ENCODE data around the gene TEX19.
"Not testable (repeated sequence)": the region's sequence is repeated elsewhere in the genome, so short reads cannot be mapped to it uniquely, and the experiment has no call there.

Gene TEX19

DNA sequence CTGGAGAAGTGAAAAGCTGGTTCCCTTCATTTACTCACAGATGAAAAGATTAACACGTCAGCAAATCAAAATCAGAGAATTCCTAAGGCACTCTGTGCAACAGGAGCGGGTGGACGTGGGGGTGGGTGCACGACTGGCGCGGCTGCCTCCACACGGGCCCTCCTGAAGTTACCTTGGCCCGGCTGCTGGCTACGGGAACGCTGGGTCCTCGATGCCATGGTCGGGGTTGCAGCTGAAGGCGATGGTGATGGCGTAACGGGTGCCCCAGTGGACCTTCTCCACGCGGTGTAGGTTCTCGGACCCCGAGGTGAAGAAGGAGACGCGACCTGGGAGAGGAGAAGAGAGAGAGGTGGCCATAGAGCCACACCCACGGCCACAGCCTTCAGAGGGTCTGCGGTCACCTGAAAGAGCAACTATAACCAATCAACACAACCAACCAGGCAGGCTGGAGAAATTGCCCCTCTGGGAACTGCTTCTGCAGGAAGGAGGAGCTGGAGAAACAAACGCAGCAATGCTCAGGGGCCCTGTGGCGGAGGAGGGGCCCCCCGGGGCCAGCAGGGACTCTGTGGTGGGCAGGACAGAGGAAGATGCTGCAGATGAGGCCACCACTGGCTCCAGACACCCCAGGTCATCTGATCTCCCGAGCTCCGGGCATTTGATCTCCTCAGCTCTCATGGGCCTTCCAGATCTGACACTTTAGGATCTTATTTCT, 33.3 kb downstream of the TEX19 start:
- no peak for DNase-seq

DNA sequence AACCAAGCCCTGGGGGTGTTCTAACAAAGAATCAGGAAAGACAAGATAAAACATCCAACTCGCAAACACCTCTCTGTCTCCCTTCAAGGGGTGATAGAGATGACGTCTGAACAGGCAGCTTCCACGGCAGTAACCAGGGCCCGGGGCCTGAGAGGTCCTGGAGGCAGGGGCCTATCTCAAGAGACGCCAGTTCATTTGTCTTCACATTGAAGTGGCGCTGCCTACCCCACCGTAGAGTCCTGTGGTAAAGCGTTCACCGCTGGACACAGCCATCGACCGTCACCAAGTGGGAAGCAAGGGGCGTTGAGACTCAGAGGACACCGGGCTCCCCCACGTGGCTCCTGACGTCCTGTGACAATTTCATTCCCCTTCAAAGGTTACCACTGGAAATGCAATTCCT, 33.9 kb downstream of the TEX19 start:
- DNase-seq = no peak

DNA sequence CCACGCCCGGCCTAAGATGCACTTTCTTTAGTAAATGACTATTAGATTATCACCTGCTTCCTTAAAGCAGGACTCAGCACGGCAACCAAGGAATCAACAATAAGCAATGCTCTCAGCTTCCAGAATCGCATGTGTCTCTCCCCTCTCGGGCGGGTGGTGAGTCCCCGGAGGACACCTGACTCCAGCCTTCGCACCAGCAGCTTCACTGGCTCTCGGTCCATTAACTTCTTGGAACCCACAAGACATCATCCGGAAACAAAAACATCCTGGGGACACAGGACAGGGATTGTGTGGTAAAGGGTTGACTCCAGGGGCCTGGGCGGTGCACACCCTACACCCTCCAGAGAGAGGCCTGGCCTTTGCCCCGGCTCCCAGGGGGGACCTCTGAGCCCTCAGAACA, 35.2 kb downstream of the TEX19 start:
- no peak for DNase-seq

DNA sequence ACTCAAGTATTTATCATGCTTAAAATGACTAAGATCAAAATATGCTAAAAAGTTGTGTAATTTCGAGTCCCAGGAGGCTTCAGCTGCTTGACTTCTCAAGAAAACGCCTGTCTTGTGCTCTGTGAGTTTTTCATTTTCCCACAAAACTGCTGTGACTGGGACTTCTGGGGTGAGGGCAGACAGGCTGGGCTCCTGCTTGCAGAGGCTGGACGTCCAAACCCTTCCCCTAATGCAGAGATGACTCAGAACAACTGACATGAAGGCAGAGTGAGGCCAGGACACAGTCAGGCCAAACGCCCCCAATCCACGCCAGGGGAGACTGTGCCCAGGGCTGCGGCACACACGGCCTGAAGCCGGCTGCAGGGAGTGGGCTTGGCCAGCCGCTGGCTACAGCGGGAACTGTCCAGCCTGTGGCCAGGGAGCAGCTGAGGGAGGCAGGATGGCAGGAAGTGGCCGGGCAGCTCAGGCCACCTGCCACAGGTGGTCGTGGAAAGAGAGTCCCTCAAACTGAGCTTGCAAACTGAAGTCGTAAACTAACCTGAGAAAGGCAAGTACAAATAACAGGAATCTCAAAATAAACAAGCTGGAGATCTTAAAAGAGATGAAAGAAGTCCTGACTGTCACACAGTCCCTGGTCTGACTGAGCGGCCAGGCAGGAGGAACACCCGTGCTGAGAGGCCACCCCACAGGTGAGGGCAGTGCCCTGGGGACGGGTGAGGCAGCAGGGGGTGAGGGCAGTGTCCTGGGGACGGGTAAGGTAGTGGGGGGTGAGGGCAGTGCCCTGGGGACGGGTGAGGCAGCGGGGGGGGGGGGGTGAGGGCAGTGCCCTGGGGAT, 37.8 kb downstream of the TEX19 start:
- DNase-seq = no peak

DNA sequence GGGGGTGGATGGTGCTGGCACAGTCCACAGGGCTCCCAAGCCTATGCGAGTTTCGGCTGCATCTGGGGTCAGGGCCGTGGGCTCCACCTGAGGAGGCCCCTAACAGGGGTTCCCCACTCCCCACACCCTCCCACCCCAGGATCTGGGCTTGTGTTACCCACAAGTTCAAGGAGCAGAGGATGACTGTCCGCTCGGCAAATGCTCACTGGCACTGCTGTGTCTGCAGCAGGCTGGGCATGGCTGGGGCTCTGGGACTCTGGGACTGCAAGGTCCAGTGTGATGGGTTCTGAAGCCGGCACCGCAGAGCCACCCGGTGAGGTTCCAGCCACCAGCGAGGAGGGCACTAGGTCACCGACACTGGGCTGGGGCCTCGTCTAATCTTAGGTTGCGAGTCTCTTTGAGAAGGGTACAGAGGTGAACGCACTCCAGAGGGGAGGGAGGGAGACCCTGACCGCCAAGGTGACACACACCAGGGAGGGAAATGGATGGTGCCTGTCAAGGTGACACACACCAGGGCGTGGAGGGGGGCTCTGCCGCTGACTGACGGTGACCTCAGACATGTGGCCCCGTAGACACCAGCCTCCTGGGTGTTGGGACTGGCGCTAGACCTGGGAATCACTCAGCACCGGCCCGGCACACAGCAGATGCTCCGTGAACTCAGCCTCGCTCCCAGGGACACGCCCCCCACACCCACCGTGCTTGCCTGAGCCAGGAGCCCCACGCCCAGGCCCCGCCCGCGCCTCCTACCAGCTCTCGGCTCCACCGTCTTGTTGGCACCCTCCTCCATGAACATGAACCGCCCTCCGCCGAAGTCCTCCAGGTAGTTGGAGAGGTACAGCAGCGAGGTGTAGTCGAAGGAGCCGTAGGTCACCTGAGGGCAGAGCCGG, 38.6 kb downstream of the TEX19 start:
- no peak for DNase-seq

DNA sequence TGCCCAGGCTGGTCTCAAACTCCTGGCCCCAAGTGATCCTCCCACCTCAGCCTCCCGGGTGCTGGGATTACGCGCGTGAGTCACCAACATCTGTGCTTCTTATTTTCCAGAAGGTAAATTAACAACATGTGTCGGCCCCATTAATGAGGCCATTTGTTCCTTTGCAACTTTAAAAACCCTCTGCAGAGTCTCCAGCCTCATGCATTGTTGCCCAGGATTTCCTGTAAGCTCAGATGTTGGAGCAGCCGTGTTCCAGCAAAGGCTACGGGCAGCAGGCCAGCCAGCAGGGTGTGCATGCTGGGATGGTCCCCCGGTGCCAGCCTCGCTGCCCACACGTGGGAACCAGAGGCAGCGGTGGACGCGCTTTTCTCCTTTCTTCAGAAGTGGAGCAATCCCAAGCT, 40.0 kb downstream of the TEX19 start:
- DNase-seq = no peak

DNA sequence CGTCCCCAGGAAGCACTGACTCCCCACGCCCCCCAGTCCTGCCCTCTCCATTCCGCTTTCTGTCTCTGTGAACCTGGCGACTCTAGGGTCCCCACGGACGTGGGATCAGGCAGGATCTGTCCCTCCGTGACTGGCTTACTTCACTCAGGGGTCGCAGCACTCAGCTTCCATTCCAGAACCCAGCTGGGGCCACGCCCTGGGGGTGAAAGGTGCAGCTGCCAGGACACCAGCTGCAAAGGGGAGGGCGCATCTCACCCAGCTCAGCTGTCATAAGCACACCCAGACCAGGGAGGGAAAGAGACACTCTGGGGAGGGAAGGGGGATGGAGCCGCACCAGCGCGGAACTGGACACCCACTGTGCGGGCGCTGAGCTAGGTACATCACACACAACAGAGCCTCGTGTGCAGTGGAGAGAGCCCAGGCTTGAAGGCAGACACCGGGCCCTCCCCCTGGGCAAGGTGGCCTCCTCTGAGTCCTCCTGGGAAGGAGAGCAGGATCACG, 40.6 kb downstream of the TEX19 start:
- no peak for DNase-seq

DNA sequence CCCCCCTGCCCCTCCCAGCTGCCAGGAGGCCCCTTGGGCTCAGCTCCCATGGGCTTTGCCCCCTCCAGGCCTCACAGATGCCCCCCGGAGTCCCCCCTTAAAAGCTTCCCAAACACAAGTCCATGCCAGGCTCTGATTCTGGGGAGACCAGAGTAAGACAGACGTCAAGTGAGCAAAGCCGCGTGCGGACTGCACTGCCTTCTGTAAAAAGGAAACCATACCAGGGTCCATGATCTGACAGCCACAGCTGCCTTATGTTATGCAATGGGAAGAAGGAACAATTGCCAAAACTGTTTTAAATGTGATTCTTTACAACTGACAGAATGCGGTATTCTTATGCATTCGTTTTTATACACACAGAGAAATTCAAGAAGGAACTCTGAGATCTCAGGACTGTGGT, 41.2 kb downstream of the TEX19 start:
- DNase-seq = no peak

DNA sequence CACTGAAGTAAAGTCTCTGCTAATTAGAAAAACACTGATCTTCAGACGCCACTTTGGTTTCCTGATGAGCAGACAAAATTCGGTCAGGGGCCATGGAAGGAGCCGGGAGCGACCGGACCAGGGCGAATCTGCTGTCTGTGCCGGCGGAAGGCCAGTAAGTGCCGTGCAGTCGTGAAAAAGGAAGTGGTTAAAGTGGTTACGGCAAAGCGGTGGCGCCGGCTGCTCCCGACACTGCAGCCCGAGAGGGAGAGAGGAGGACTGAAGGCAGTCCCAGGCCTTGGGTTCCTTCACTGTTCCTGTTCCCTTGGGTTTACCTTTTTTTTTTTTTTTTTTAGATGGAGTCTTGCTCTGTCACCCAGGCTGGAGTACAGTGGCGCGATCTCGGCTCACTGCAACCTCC, 41.8 kb downstream of the TEX19 start:
- peak; percentile 71 for DNase-seq

DNA sequence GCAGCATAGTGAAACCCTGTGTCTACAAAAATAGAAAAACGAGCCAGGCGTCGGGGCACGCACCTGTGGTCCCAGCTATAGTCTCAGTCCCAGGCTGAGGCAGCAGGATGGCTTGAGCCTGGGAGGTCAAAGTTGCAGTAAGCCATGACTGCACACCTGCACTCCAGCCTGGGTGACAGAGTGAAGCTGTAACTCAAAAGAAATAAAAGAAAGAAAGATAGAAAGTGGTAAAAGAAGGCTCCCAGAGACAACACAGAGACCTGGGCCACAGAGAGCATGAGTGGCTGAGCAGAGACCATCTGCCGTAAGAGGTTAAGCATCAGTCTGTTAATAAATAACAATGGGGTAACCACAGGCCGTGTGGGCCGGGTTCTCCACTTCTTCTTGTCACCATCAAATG, 43.8 kb downstream of the TEX19 start:
- DNase-seq = no peak

DNA sequence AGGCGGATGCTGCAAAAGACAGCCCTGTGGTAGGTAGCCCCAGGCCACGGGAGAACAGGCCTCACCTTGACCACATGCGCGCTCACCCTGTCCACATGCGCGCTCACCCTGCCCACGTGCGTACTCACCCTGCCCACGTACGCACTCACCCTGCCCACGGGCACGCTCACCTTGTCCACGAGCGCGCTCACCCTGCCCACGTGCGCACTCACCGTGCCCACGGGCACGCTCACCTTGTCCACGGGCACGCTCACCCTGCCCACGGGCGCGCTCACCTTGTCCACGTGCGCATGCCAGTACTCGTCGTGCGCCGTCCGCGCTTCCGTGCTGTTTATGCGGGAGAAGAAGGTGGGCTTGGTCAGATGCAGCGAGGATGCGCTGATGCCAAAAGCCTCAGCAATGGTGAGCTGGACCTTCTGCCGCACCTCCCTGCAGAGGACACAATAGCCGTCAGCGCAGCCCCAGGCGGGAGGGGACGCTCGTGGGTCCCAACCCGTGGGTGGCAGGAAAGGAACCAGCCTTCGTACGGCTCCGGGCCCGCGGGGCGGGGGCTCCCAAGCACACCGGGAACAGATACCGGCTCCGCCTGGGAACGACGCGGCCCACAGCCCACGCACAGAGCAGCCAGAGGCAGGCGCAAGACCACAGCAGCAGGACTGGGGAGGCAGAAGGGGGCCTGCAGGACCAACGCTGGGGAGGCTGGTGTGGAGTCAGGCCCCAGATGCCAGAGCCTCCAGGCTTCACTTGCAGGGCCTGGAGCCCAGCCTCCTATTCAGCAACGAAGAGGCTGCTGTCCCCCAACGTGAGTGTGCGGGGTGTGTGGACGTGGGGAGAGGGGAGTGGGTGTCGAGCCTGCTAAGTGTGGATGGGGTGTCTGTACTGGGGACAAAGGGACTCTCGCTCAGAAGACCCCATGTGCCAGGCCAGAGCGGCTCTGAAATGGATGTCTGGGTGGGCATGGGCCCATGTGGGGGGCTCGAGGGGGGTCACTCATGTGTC, 44.9 kb downstream of the TEX19 start:
- no peak for DNase-seq

DNA sequence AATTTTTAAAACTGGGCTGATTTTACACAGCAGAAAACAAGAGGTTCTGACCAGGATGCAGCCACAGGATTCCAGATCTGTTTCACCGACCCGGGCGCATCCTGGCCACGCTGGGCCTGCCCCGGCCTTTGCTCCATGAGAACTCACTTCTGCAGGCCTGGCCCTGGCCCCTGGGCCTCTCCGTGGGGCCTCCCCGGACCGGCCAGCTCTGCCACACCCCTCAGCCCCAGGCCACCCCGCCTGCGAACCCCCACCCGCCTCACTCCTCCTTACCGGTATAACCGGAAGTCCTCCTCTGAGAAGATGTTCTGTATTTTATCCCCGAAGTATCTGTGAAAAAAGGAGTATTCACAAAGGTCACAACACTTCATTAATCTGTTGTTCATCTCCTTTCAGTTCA, 46.0 kb downstream of the TEX19 start:
- no peak for DNase-seq

DNA sequence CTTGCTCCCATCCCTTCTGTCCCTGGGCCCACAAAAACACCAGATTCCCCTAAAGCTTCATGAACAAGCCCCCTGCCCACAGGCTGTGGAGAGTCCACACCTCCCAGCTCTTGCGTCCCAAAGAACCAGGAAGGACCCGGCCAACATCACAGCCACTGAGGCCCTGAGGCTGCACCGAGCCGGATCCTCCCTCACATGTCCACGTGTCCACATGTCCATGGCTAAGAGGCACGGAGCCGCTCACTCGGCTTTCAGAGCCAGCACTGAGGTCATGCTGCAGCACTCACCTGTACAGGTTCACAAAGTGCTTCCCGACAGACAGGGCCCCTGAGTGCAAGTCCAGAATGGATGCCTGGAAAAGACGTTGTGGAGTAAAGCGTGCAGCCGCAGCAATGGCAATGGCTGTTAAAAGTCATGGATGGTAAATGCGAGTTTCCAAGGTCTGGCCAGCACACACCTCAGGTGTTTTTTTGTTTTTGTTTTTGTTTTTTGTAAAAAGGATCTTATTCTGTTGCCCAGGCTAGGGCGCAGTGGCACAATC, 47.2 kb downstream of the TEX19 start:
- DNase-seq = no peak

DNA sequence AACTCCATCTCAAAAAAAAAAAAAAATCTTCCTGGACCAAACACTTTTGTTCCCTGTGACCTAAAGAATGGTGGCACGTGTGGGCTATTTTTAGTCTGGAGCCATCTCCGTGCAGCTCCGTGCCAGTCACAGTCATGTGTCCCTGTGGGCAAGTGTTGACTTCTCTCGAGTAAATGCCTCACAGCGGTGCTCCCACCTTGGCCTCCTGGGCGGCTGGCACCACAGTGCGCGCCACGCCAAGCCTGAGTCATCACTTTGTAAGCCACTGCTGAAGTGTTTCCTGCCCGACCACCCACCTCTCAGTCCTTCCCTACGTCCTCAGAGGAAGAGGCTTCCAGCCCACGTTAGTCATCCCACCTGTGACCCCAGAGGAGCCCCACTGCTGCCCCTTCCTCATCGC, 48.2 kb downstream of the TEX19 start:
- no peak for DNase-seq

DNA sequence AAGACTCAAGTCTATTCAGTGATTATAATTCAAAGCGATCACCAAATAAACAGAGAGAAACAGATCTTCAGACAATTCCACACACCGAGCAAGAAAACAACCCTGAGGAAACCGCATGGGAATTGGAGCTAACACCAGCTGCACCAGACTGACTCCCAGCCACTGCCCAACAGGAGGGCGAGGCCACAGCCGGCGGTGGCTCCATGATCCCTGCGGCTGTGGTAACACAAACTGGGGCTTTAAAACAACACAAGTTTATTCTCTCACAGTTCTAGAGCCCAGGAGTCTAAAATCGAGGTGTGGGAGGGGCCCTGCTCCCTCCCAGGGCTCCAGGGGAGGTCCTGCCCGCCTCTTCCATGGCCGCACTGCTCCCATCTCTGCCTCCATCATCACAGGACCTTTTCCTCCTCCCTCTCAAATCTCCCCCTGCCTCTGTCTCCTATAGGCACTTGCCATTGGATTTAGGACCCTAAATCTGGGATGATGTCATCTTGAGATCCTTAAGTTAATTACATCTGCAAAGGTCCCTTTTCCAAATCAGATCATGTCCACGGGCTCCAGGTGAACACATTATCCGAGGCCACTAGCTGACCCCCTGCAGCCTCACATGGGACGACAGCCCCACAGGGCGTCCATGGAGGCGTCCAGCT, 49.4 kb downstream of the TEX19 start:
- DNase-seq = no peak

DNA sequence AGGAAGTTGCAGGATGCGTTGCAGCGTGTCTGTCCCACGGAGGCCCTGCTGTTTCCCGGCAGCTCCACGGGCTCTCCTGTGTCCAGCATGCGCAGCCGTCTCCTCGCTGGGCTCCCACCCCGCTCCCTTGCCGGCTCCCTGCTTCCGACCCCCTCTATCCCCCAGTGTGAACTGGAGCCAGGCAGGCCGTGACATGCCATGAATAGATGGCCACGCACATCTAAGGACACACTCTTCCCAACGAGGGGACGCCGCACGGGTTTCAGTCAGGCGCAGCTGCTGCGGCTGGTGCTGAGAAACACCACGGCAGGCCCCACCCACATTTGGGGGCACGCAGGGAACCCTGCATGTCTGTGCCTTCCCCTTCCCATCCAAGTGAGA, 49.9 kb downstream of the TEX19 start:
- no peak for DNase-seq

DNA sequence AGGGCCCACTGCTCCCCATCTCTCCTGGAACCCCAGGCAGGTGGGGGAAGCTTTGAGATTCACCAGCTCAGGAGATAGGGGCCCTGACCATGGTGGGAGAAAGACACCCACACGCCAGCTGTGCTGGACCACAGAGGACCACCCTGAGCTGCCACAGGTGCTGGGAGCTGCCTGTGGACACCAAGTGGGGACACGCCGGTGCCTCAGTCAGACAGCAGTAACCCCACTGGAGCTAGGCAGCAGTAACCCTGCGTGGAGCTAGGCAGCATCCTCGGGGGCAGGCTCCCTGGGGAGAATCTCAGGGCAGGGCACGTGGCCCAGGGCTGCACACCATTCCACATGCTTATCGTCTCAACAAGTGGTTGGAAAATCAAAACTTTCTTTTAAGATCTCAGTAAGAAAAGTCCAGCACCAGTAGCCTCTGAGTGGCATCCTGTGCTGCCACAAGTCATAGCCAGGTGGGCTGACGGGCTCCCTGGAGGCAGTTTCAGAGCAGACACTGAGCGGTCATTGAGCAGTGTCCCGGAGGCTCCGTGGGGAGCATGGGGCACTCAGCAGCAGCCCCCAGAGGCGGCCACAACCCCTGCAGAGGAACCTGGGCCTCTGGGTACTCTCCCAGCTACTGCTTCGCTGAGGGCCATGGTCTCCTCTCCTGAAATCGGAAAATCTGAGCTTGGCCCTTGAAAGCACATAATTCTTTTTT, 51.1 kb downstream of the TEX19 start:
- DNase-seq = no peak

DNA sequence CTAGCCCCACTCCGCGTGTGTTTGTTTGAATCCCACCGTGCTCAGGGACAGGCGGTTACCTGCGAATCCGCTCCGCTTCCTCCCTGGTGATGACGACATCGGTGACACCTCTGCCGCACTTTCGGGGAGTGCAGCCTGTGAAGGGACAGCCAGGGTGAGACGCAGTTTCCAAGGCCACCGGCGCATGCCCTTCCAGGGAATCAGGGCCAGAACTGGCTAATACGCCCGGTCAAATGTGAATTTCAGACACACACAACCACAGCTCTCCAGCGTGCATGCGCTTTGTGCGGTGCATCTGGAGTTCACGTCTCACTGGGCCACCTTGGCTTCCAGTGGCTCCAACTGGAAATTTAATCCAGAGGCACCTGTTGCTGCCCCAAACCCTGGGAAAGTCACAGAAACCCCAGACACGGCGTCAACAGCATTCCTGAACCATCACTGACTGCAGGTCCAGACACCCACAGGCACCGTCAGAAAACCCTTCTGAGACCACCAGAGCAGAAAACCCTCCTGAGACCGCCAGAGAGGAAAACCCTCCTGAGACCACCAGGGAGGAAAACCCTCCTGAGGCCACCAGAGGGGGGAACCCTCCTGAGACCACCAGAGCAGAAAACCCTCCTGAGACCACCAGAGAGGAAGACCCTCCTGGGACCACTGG, 52.5 kb downstream of the TEX19 start:
- DNase-seq = no peak

DNA sequence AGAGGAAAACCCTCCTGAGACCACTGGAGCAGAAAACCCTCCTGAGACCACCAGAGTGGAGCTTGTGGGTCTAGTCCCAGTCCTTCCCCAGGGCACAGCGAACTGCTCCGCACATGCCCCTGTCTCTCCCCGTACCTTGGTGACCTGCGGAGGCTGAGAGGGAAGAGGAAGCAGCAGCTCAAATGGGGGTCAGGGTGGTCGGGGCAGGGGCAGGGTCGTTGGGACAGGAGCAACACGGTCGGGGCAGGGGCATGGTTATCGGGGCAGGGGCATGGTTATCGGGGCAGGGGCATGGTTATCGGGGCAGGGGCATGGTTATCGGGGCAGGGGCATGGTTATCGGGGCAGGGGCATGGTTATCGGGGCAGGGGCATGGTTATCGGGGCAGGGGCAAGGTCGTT, 53.0 kb downstream of the TEX19 start:
- DNase-seq = not testable (repeated sequence)

All from stimulated activated CD4-positive, alpha-beta T cell treated with anti-CD3 and anti-CD28 coated beads, Interleukin-15, amount 100 ng/mL, for 24 hours (primary cell).